WERI-Rb-1 (cell line): Measurements from ENCODE around the gene CCDC6.
A peak's percentile ranks its signal among the peaks of the same experiment; 100 is the strongest.

ENCODE experiments used
- DNase-seq: peaks from one replicate; pipeline ENCODE4 v3.0.0-alpha.2; 2020
- H3K27ac ChIP-seq: fragments of 250-450 bp; sonication (Bioruptor Pico); 2 replicates; pipeline ENCODE4 v1.5.1; 2020; ENCODE audit warnings: mild to moderate bottlenecking, moderate library complexity
- H3K27me3 ChIP-seq: fragments of 250-450 bp; sonication (Bioruptor Pico); 2 replicates; pipeline ENCODE4 v1.5.1; 2021; ENCODE audit warnings: mild to moderate bottlenecking, low read depth, moderate library complexity; ENCODE audit not compliant: insufficient read depth, severe bottlenecking
- H3K36me3 ChIP-seq: fragments of 250-450 bp; sonication (Bioruptor Pico); 2 replicates; pipeline ENCODE4 v1.5.1; 2020; ENCODE audit warnings: mild to moderate bottlenecking, moderate library complexity
- H3K4me3 ChIP-seq: 2 replicates; pipeline ENCODE4 v1.5.1; 2011; ENCODE audit warnings: low read depth, mild to moderate bottlenecking, control low read depth, low read length
- H3K9me3 ChIP-seq: fragments of 250-450 bp; sonication (Bioruptor Pico); 2 replicates; pipeline ENCODE4 v1.5.1; 2021; ENCODE audit warnings: mild to moderate bottlenecking, moderate library complexity; ENCODE audit not compliant: severe bottlenecking
- TF ChIP-seq, protein P1 (sequence below): IDR thresholded peaks from 2 replicates; pipeline ENCODE4 v1.5.1; 2011; ENCODE audit warnings: low read depth, mild to moderate bottlenecking, control low read depth, inconsistent platforms, low read length

CCDC6 gene

DNA sequence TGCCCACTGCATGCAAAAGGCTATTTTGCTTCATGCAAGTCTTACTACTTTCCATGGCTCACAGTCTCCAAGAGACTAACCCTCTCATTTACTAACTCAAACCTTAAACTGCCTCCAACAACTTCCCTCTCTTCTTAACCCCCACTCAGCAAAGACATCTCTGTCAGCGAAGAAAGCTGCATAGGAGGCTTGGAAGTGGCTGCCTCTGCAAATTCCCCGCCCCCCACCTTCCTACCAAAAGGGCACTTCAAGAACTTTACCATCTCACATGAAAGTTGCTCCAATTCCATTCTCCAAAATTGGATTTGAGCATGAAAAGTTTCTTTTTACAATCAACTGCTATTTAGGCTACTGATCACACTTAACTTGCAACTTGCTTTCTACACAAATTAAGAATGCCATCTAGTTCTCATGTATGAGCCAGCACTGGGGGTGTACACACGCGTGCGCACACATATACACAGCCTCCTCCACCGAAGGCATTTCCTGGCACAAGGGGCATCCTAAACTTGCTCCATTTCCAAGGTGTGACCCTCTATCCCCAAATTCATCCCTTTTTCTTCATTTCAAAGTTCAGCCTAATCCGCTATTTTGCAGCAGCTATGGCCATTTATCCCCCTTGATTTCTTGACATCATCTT lies 1.8 kb downstream of the CCDC6 start:
- Histone ChIP-seq H3K36me3 (no peaks in the 10 kb centered on the region; the same call in none of the 2 replicates), H3K27me3 (no peaks in the 10 kb centered on the region), H3K27ac (no peak overlapping the region), H3K4me3 (peak overlapping the region; percentile 92), H3K9me3 (no peaks in the 10 kb centered on the region)
- TF ChIP-seq, protein P1, sequence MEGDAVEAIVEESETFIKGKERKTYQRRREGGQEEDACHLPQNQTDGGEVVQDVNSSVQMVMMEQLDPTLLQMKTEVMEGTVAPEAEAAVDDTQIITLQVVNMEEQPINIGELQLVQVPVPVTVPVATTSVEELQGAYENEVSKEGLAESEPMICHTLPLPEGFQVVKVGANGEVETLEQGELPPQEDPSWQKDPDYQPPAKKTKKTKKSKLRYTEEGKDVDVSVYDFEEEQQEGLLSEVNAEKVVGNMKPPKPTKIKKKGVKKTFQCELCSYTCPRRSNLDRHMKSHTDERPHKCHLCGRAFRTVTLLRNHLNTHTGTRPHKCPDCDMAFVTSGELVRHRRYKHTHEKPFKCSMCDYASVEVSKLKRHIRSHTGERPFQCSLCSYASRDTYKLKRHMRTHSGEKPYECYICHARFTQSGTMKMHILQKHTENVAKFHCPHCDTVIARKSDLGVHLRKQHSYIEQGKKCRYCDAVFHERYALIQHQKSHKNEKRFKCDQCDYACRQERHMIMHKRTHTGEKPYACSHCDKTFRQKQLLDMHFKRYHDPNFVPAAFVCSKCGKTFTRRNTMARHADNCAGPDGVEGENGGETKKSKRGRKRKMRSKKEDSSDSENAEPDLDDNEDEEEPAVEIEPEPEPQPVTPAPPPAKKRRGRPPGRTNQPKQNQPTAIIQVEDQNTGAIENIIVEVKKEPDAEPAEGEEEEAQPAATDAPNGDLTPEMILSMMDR, result no peak
- DNase-seq, result no peak

DNA sequence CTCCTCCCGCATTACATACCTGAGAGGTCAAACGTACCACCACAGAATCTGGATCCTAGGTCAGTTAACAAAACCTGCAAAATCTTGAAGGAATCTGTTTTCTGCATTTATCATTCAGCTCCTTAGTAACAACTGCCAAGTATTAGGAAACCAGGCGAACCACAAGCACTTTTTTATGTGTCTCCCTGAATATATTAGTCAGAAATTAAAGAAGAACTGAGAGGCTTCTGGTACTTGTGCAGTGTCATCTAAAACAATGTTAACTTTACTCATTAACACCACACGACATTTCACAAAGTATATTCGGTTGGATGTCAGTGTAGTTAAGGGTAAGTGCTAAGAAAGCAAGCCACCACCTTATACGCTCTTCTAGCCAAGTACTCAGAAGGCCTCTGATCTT lies 2.5 kb downstream of the CCDC6 start:
- no peaks in the 10 kb centered on the region for H3K9me3 ChIP-seq
- no peak overlapping the region for H3K4me3 ChIP-seq
- no peak overlapping the region for H3K27ac ChIP-seq
- no peaks in the 10 kb centered on the region for H3K27me3 ChIP-seq
- DNase-seq, result no peak
- no peaks in the 10 kb centered on the region; the same call in none of the 2 replicates for H3K36me3 ChIP-seq
- TF ChIP-seq, protein P1, result no peak

DNA sequence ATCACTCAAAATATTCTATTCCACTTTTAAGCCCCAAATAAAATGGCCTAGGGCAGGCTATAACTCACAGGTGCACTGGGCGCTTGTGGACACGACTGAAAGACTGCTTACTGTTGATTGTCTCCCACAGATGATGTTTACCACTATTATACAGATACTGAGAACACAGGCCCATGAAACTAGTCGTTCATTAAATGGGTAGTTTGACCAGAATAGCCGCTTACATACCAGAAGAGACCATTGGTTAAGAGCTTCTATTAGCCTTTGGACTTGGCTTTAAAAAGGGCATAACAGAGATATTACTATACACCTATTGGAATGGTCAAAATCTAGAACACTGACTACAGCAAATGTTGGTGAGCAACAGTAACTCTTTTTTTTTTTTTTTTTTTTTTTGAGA lies 4.3 kb downstream of the CCDC6 start:
- no peak overlapping the region for H3K27ac ChIP-seq

DNA sequence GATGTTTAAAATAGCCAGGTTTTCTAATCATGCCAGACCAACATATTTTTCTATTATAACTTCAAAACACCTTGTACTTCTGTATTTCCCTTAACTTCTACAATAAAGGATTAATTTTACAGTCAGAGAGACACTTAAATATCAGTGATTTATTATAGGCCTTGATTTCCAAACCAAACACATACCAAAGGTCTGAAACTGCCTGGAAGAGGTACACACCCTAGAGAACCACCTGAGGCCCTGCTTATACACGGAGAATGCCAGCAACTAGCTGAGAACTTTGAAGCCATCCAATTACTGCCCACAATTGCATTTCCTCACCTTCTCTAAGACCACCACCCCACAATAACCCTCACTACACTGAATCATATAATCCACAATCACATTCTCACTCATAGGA lies 4.9 kb downstream of the CCDC6 start:
- DNase-seq, result no peak
- Histone ChIP-seq H3K9me3 (no peaks in the 10 kb centered on the region), H3K27me3 (no peaks in the 10 kb centered on the region), H3K27ac (no peak overlapping the region), H3K4me3 (no peak overlapping the region), H3K36me3 (no peaks in the 10 kb centered on the region; the same call in none of the 2 replicates)
- TF ChIP-seq, protein P1, result no peak

More for the DNA sequence above, 4.3 kb downstream of the CCDC6 start:
- no peak for DNase-seq
- Histone ChIP-seq H3K36me3 (no peaks in the 10 kb centered on the region; the same call in none of the 2 replicates), H3K4me3 (no peak overlapping the region), H3K9me3 (no peaks in the 10 kb centered on the region), H3K27me3 (no peaks in the 10 kb centered on the region)
- TF ChIP-seq, protein P1, result no peak

DNA sequence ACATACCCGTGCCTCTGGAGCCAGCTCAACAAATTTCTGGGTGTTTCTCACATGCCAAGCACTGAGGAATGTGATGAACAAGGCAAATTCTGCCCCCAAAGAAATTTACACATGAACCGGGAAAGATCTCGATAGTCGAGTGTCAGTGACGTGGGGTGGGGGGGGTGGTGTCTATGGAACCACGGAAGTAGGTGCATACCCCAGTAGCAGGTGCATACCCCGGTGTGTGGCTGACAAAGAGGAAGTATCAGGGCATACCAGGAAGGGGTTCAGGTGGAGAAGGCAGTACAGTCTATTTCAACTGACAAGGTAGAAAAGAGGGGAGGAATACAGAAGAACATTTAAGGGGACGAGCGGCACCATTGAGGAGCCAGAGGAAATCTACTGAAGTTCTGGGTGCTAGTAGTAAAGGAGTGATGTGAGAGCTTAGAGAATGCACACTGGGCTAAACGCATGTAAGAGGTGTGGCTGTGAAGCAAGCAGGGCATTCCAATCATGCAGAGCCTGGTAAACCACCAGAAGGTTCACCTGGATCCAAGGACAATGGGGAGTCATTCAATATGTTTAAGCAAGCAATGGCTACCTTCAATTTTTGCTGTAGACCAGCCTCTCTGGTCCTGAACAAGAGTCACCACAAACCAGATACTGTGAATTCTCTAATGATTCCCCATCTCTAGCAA lies 6.2 kb downstream of the CCDC6 start:
- TF ChIP-seq, protein P1, result no peak
- H3K9me3 ChIP-seq, result no peaks in the 10 kb centered on the region
- no peaks in the 10 kb centered on the region; the same call in 1 of the 2 replicates for H3K36me3 ChIP-seq
- H3K4me3 ChIP-seq, result no peak overlapping the region
- DNase-seq, result no peak
- no peak overlapping the region for H3K27ac ChIP-seq
- H3K27me3 ChIP-seq, result no peaks in the 10 kb centered on the region
